Activated CD4-positive, alpha-beta T cell treated with anti-CD3 and anti-CD28 coated beads, Interleukin-2, Interleukin-4, amounts not matched to agents 100 ng/mL and 50 ng/mL, durations not matched to agents 16 hours and 8 hours (primary cell): ENCODE results near the gene ROBO1.
"Not testable (repeated sequence)": the region's sequence is repeated elsewhere in the genome, so short reads cannot be mapped to it uniquely, and the experiment has no call there.

Experiments used
- DNase-seq: peaks from one replicate; pipeline ENCODE4 v3.0.0-alpha.2; 2020; ENCODE audit warnings: low spot score

Gene ROBO1

GRCh38 chr3:79245284-79246138 is 522.3 kb downstream of the ROBO1 start:
- no peak for DNase-seq

- no peak for DNase-seq
Observed at GRCh38 chr3:79236496-79236895, 531.3 kb downstream of the ROBO1 start.

- DNase-seq: no peak
Observed at GRCh38 chr3:79233431-79234060, 534.3 kb downstream of the ROBO1 start.

GRCh38 chr3:79230266-79230665 is 537.5 kb downstream of the ROBO1 start:
- DNase-seq: no peak

GRCh38 chr3:79217096-79217495 is 550.7 kb downstream of the ROBO1 start:
- DNase-seq: no peak

- no peak for DNase-seq
Observed at GRCh38 chr3:79215286-79215685, 552.5 kb downstream of the ROBO1 start.

- no peak for DNase-seq
Observed at GRCh38 chr3:79211586-79212359, 556.0 kb downstream of the ROBO1 start.

- no peak for DNase-seq
Observed at GRCh38 chr3:79204351-79204750, 563.4 kb downstream of the ROBO1 start.

- no peak for DNase-seq
Observed at GRCh38 chr3:79203144-79203519, 564.7 kb downstream of the ROBO1 start.

GRCh38 chr3:79202471-79203143 is 565.2 kb downstream of the ROBO1 start:
- DNase-seq: no peak

GRCh38 chr3:79200456-79200855 is 567.3 kb downstream of the ROBO1 start:
- no peak for DNase-seq

GRCh38 chr3:79199966-79200365 is 567.8 kb downstream of the ROBO1 start:
- no peak for DNase-seq

GRCh38 chr3:79187426-79187825 is 580.4 kb downstream of the ROBO1 start:
- no peak for DNase-seq

- DNase-seq: no peak
Observed at GRCh38 chr3:79184251-79184650, 583.5 kb downstream of the ROBO1 start.

- no peak for DNase-seq
Observed at GRCh38 chr3:79183496-79183895, 584.3 kb downstream of the ROBO1 start.

- DNase-seq: no peak
Observed at GRCh38 chr3:79178471-79179180, 589.2 kb downstream of the ROBO1 start.

GRCh38 chr3:79175870-79176269 is 591.9 kb downstream of the ROBO1 start:
- DNase-seq: no peak

- not testable (repeated sequence) for DNase-seq
Observed at GRCh38 chr3:79173259-79173658, 594.5 kb downstream of the ROBO1 start.

GRCh38 chr3:79172241-79172640 is 595.6 kb downstream of the ROBO1 start:
- DNase-seq: no peak

GRCh38 chr3:79170021-79170420 is 597.8 kb downstream of the ROBO1 start:
- no peak for DNase-seq

GRCh38 chr3:79167651-79168416 is 600.0 kb downstream of the ROBO1 start:
- DNase-seq: no peak
